ENCODE data around the gene WDR31.

The WDR31 gene

GRCh38 chr9:113313261-113313660, 26.8 kb downstream of the WDR31 start:
- H3K4me3 ChIP-seq (ENCODE audit: low read length): no peak overlapping the region
- DNase-seq (ENCODE audit: low read depth): no peak
- TF ChIP-seq, protein P1, sequence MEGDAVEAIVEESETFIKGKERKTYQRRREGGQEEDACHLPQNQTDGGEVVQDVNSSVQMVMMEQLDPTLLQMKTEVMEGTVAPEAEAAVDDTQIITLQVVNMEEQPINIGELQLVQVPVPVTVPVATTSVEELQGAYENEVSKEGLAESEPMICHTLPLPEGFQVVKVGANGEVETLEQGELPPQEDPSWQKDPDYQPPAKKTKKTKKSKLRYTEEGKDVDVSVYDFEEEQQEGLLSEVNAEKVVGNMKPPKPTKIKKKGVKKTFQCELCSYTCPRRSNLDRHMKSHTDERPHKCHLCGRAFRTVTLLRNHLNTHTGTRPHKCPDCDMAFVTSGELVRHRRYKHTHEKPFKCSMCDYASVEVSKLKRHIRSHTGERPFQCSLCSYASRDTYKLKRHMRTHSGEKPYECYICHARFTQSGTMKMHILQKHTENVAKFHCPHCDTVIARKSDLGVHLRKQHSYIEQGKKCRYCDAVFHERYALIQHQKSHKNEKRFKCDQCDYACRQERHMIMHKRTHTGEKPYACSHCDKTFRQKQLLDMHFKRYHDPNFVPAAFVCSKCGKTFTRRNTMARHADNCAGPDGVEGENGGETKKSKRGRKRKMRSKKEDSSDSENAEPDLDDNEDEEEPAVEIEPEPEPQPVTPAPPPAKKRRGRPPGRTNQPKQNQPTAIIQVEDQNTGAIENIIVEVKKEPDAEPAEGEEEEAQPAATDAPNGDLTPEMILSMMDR (conservative IDR thresholded peaks at IDR 0.05; ENCODE audit: low read length): no peak

DNA sequence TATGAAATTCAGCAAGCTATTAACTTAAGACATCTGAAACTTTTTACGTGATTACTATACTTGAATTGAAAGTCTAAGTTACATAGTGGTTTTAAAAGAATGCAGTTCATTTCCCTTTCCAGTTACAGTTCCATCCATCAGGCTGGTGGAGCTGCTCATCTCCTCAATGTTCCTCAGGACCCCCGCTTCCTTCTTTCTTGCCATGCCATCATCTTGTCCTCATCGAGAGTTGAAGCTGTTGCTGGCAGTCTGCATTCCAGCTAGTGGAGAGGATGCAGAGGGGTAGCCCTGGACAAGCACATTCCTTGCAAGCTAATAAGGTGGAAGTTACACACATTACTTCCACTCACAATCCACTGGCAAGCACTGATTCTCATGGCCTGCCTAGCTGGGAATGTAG, 28.1 kb downstream of the WDR31 start:
- DNase-seq (ENCODE audit: low read depth): peak; percentile 59
- H3K4me3 ChIP-seq (ENCODE audit: low read length): no peak overlapping the region
- TF ChIP-seq, protein P1 (conservative IDR thresholded peaks at IDR 0.05; ENCODE audit: low read length): no peak

- H3K4me3 ChIP-seq (ENCODE audit: low read length): no peak overlapping the region
- DNase-seq (ENCODE audit: low read depth): peak; percentile 12
- TF ChIP-seq, protein P1 (conservative IDR thresholded peaks at IDR 0.05; ENCODE audit: low read length): no peak
These were observed 29.5 kb downstream of the WDR31 start for GRCh38 chr9:113310538-113310937.

GRCh38 chr9:113309204-113309813, 30.8 kb downstream of the WDR31 start:
- no peak overlapping the region for H3K4me3 ChIP-seq (ENCODE audit: low read length)
- peak; percentile 57 for DNase-seq (ENCODE audit: low read depth)
- TF ChIP-seq, protein P1 (conservative IDR thresholded peaks at IDR 0.05; ENCODE audit: low read length): peak; percentile 89

GRCh38 chr9:113307396-113307975, 32.6 kb downstream of the WDR31 start:
- no peak for DNase-seq (ENCODE audit: low read depth)
- TF ChIP-seq, protein P1 (conservative IDR thresholded peaks at IDR 0.05; ENCODE audit: low read length): no peak
- no peak overlapping the region for H3K4me3 ChIP-seq (ENCODE audit: low read length)

DNA sequence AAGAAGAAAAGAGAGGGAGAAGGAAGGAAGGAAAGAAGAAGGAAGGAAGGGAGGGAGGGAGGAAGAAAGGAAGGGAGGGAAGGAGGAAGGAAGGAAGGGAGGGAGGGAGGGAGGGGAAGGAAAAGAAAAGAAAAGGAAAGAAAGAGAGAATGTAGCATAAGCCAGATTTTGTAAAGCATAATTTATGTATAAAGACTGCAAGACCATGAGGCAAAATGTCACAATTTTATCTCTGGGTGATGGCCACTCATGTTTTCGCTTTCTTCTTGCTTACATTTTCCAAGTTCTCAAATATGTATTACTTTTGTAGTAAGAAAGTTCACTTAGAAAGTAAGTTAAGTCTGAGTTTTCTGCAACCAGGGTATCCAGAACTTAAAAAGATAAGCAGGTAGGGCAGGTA, 33.5 kb downstream of the WDR31 start:
- H3K4me3 ChIP-seq (ENCODE audit: low read length): no peak overlapping the region
- TF ChIP-seq, protein P1 (conservative IDR thresholded peaks at IDR 0.05; ENCODE audit: low read length): no peak
- no peak for DNase-seq (ENCODE audit: low read depth)

- no peak within 1 kb of the TSS for H3K4me3 ChIP-seq (ENCODE audit: low read length)
- TF ChIP-seq, protein P1 (conservative IDR thresholded peaks at IDR 0.05; ENCODE audit: low read length): no peak
- DNase-seq (ENCODE audit: low read depth): no peak
These were observed 37.2 kb downstream of the WDR31 start, which contains the start of gene RNF183 for GRCh38 chr9:113302792-113303418. TSS of gene RNF183 (minus strand) at chr9:113303376. CDS start at chr9:113298184, 5,192 bp downstream.

All from AG10803 (cell line).